ENCODE measurements around the gene CA9.

CA9 gene

GRCh38 chr9:35651956-35652828, 21.5 kb upstream of the CA9 start:
- DNase-seq: no peak

GRCh38 chr9:35652829-35653209, 20.9 kb upstream of the CA9 start:
- no peak for DNase-seq

GRCh38 chr9:35653611-35654010, 20.1 kb upstream of the CA9 start:
- no peak for DNase-seq

GRCh38 chr9:35656348-35656747, 17.4 kb upstream of the CA9 start:
- no peak for DNase-seq

- no peak for DNase-seq
Observed at GRCh38 chr9:35656831-35657545, 16.7 kb upstream of the CA9 start.

- peak; percentile 89 to 92 for DNase-seq
Observed at GRCh38 chr9:35657546-35658136, 16.1 kb upstream of the CA9 start, which contains the start of gene RMRP. RMRP (minus strand) TSS chr9:35658019.

GRCh38 chr9:35658137-35658967, 15.4 kb upstream of the CA9 start, which contains the start of gene CCDC107:
CCDC107 (plus strand) TSS chr9:35658292; CDS start chr9:35658380, 88 bp downstream.
- peak; percentile 75 to 80 for DNase-seq

GRCh38 chr9:35658968-35659220, 14.8 kb upstream of the CA9 start:
- DNase-seq: no peak

- no peak for DNase-seq
Observed at GRCh38 chr9:35659340-35659739, 14.4 kb upstream of the CA9 start.

GRCh38 chr9:35660966-35661415, 12.7 kb upstream of the CA9 start:
- DNase-seq: no peak

GRCh38 chr9:35661756-35662350, 11.9 kb upstream of the CA9 start:
- DNase-seq: no peak

- DNase-seq: no peak
Observed at GRCh38 chr9:35662437-35662836, 11.3 kb upstream of the CA9 start.

- peak in 1 of 2 experiments; percentile 30 for DNase-seq
Observed at GRCh38 chr9:35664531-35665470, 8.9 kb upstream of the CA9 start, which contains the start of gene ARHGEF39. ARHGEF39 (minus strand) TSS chr9:35665195; CDS start chr9:35665169, 26 bp downstream.

- no peak for DNase-seq
Observed at GRCh38 chr9:35665471-35665818, 8.3 kb upstream of the CA9 start.

- no peak for DNase-seq
Observed at GRCh38 chr9:35666045-35666444, 7.7 kb upstream of the CA9 start.

- DNase-seq: no peak
Observed at GRCh38 chr9:35666549-35666948, 7.2 kb upstream of the CA9 start.

GRCh38 chr9:35667939-35668338, 5.8 kb upstream of the CA9 start:
- DNase-seq: no peak

GRCh38 chr9:35669331-35670145, 4.2 kb upstream of the CA9 start:
- DNase-seq: no peak

GRCh38 chr9:35674025-35674361, 265 bp downstream of the CA9 start:
- no peak for DNase-seq

- no peak for DNase-seq
Observed at GRCh38 chr9:35675204-35675603, 1.5 kb downstream of the CA9 start.

Data from activated CD4-positive, alpha-beta T cell treated with anti-CD3 and anti-CD28 coated beads, Interleukin-2, amount 50 U/mL, for 4 hours (primary cell).